HL-60 (cell line): Measurements from ENCODE around the gene SDHAF2.

Experiments
- GABPA ChIP-seq: IDR thresholded peaks from 2 replicates; pipeline ENCODE4 v1.6.1; 2012; ENCODE audit warnings: low read depth
- POLR2AphosphoS5 ChIP-seq: IDR thresholded peaks from 2 replicates; pipeline ENCODE4 v1.6.1; 2012; ENCODE audit warnings: low read depth
- SPI1 ChIP-seq: IDR thresholded peaks from 2 replicates; pipeline ENCODE4 v1.6.1; 2012; ENCODE audit warnings: low read depth, mild to moderate bottlenecking, borderline replicate concordance
- TF ChIP-seq, protein P1 (sequence below): IDR thresholded peaks from one replicate; pipeline ENCODE4 v1.5.1; 2011; ENCODE audit warnings: low read length, control low read depth, inconsistent platforms; ENCODE audit not compliant: insufficient read depth
- TF ChIP-seq, protein P2 (sequence below): IDR thresholded peaks from 2 replicates; pipeline ENCODE4 v1.6.1; 2012; ENCODE audit warnings: low read depth; ENCODE audit not compliant: insufficient replicate concordance

DNA sequence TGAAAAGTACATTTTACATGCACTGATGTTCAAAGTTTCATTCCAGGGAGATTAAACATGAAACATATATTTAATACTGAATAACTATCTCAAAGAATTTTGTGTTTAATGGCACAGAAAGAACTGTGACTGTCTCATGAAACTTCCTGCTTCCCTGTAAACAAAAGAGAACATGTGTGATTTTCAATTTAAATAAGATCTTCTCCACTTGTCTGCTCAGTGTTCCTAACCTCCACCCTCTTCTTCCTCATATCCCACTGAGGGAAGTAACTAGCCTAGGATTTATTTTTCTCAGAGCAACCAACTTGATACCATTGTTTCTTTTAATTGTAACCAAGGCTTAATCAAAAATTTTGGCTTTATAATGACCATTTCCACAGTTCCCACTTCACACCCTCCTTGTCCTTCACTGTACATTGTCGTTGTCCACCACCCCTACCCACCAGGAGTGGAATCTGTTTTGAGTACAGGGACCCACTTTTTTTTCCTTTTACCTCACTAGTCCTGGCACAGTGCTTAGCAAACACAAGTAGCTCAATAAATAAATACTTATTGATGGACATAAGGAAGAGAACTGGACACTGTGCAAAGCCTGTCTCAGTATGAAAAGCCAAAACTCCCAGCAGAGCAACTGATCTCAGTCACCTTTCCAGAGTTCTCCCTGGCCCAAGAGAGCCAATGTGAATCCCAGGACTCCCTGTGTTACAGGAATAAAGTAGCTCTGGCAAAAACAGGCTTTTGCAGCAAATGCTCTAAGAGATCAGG lies 4.4 kb upstream of the SDHAF2 start:
- TF ChIP-seq, protein P1, sequence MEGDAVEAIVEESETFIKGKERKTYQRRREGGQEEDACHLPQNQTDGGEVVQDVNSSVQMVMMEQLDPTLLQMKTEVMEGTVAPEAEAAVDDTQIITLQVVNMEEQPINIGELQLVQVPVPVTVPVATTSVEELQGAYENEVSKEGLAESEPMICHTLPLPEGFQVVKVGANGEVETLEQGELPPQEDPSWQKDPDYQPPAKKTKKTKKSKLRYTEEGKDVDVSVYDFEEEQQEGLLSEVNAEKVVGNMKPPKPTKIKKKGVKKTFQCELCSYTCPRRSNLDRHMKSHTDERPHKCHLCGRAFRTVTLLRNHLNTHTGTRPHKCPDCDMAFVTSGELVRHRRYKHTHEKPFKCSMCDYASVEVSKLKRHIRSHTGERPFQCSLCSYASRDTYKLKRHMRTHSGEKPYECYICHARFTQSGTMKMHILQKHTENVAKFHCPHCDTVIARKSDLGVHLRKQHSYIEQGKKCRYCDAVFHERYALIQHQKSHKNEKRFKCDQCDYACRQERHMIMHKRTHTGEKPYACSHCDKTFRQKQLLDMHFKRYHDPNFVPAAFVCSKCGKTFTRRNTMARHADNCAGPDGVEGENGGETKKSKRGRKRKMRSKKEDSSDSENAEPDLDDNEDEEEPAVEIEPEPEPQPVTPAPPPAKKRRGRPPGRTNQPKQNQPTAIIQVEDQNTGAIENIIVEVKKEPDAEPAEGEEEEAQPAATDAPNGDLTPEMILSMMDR: no peak
- TF ChIP-seq, protein P2, sequence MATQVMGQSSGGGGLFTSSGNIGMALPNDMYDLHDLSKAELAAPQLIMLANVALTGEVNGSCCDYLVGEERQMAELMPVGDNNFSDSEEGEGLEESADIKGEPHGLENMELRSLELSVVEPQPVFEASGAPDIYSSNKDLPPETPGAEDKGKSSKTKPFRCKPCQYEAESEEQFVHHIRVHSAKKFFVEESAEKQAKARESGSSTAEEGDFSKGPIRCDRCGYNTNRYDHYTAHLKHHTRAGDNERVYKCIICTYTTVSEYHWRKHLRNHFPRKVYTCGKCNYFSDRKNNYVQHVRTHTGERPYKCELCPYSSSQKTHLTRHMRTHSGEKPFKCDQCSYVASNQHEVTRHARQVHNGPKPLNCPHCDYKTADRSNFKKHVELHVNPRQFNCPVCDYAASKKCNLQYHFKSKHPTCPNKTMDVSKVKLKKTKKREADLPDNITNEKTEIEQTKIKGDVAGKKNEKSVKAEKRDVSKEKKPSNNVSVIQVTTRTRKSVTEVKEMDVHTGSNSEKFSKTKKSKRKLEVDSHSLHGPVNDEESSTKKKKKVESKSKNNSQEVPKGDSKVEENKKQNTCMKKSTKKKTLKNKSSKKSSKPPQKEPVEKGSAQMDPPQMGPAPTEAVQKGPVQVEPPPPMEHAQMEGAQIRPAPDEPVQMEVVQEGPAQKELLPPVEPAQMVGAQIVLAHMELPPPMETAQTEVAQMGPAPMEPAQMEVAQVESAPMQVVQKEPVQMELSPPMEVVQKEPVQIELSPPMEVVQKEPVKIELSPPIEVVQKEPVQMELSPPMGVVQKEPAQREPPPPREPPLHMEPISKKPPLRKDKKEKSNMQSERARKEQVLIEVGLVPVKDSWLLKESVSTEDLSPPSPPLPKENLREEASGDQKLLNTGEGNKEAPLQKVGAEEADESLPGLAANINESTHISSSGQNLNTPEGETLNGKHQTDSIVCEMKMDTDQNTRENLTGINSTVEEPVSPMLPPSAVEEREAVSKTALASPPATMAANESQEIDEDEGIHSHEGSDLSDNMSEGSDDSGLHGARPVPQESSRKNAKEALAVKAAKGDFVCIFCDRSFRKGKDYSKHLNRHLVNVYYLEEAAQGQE: no peak
- TF ChIP-seq GABPA (no peak), POLR2AphosphoS5 (no peak), SPI1 (no peak)
